Inferior parietal cortex (tissue), 1 donor: ENCODE measurements around the gene SUPT4H1.
"Not testable (repeated sequence)": the region's sequence is repeated elsewhere in the genome, so short reads cannot be mapped to it uniquely, and the experiment has no call there.

Experiments
- DNase-seq: peaks from one replicate; pipeline ENCODE4 v3.0.0-alpha.2; 2016; ENCODE audit errors: extremely low spot score

SUPT4H1 gene

DNA sequence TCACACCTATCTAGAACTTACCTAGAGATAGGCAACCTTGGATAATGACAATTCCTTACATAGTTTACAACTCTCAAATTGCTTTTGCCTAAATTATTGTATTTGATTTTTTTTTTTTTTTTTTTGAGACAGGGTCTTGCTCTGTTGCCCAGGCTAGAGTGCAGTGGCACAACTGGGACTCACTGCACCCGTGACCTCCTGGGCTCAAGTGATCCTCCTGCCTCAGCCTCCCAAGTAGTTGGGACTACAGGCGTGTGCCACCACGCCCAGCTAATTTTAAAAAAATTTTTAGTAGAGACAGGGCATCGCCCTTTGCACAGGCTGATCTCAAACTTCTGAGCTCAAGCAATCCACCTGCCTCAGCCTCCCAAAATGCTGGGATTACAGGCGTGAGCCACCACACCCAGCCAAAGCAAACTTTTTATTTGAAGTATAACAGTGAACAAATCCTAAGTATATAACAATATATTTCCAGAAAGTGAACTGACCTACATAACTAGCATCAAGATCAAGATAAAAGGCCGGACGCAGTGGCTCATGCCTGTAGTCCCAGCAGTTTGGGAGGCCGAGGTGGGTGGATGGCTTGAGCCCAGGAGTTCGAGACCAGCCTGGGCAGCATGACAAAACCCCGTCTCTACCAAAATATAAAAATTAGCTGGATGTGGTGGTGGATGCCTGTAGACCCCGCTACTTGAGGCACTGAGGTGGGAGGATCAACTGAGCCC, 10.7 kb downstream of the SUPT4H1 start:
- not testable (repeated sequence) for DNase-seq

- no peak for DNase-seq
Observed at GRCh38 chr17:58340405-58340876, 11.6 kb downstream of the SUPT4H1 start.

DNA sequence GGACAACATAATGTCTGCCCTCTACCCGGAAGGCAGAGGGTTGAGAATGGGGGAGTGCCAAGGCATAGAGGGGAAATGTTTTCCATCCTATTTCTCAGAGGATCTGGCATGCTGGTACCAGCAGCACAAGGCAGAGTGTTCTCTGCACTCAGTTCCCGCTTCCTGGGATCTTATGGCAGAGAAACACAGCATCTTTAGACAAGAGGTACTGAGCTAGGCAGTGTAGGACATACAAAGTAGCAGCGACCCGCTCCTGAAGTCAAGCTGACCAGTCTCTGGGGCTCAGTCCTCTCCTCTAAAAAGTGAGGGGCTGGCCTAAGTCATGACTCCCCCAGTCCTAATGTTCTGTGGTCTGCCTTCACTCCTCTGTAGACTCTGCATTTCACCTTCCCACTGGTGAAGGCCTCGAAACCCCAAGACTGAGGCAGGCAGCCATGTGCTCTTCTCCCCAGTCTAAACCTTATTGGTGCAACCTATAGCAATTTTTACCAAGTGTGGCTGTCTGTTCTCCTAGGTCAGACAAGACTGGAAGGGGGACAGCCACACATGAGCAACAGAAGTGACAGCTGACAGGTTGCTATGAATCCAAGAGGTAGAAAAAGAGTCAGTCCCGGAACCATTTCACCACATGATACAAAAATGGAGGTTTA, 12.1 kb downstream of the SUPT4H1 start:
- DNase-seq: no peak

DNA sequence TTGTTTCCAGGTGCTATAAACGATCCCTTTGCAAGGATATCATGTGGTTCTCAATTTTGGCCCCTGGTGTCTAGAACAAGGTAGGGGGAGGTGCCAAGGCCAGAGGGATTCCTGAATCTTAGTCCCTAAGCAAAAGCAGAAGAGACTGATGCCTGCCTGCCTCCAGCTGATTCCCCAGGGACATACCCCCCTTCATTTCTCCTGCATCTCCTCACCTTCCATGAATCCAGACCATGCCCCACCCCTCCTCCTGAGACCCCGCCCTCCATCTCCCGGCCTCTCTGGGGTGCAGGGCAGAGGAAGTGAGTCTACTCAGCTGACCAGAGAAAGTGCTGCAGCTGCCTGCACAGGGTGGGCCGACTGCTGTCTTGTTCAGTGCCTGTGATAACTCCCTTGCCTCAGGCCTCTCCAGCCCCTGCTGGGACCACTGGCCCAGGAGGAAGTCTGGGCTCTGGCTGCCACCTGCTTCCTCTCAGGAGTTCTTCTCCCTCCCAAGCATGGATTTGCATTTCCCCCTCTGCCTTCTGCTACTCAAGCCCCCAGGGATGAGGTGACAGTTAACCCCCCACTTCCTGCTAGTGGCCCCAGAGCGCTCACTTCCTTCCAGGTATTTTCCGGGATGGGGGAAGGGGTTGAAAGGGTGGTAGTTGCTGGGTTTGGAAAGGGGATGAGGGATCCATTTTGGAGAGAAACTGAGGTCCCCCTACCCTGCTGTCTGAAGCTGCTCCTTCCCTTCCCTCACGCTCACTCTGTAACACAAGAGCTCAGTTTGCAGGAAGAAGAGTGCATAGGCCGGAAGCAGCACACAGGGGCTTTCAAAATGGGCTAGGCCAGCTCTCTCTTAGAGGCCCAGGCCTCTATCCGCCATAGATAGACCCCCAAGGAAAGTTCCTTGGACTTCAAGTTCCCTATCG, 12.9 kb downstream of the SUPT4H1 start:
- DNase-seq: no peak

DNA sequence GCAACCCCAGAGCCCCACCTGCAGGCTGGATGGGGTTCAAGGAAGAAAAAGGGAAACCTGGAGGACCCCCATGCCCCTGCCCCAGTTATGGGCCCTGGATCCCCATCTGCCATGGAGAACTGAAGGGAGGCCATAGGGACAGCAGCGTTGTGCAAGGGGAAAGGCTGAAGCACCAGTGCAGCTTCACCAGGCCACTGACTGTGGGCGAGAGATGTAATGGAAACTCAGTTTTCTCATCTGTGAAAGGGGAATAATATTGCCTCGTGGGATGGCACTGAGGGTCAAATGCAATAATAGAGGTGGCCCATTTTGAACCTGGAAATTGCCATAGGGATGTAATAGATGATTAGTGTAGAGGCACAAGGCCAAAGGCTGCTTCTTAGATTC, 13.6 kb downstream of the SUPT4H1 start:
- no peak for DNase-seq

DNA sequence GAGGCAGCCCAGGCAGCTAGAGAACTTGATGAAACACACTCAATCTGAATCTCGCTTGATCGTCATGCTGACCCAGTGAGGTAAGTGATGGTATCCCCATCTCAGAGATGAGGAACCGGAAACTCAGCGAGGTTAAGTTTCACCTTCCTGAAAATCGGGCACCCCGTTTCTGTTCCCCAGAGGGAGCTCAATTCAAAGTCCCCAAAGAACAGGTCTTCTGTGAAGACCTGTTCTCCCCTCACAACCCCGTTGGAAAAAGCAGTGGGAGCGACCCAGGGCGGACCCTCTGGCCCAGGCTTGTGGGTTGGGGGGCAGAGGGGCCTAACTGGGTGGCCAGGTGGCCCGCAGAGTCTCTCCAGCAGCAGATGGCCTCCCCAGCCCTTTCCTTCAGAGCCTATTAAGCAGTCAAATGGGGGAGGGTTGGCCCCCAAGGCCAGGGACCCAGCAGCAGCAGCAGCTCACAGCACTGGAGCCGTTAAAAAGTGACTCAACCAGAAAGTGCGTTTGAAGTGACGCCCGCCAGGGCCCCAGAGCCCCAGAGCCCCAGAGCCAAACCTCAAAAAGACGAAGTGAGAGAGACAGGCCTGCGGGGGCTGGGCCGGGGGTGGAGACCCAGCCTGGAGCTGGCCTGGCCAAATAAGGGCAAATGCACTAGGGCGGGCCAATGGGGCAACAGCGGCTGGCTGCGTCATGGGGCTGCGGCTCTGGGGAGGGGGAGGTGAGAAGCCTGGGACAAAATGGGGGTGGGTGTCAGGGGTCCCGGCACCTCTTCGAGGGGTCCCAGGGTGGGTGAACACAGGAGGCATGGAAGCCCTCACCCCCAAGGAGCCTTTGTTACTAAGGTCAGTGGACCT, 14.2 kb downstream of the SUPT4H1 start:
- DNase-seq: no peak

- no peak for DNase-seq
Observed at GRCh38 chr17:58337210-58337599, 14.8 kb downstream of the SUPT4H1 start.

DNA sequence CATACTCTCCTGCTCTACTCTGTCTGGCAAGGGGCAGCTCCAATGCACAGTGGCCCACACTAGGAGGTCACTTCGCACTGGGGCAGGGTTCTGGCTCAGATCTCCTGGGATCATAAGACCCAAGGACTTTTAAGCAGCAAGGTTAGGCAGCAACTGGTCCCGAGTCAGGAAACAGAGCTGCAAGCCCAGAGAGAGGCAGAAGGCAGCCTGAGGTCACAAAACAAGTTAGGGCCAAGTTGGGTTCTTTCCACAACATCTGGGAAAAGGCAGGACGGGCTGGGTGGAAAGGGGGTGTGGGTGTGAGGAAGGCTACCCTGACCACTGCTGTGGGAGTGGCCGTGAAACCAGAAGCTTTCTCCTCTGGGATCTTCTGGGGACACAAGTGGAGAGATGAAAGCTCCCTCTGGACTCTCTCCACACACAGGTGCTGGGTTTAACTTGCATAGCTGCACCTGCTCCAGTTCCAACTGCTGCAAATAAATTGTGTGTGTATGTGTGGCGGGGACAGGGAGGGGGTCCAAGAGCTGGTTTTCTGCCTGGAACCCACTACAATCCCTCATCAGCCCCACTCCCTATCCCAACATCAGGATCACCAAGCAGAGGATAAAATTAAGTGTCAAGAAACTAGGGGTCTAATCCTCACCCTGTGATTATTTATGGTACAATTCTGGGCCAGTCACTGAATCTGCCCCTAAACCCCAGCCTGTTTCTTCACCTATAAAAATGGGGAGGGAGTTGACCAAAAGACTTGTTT, 15.4 kb downstream of the SUPT4H1 start:
- no peak for DNase-seq

- DNase-seq: no peak
Observed at GRCh38 chr17:58335779-58336455, 16.1 kb downstream of the SUPT4H1 start.

DNA sequence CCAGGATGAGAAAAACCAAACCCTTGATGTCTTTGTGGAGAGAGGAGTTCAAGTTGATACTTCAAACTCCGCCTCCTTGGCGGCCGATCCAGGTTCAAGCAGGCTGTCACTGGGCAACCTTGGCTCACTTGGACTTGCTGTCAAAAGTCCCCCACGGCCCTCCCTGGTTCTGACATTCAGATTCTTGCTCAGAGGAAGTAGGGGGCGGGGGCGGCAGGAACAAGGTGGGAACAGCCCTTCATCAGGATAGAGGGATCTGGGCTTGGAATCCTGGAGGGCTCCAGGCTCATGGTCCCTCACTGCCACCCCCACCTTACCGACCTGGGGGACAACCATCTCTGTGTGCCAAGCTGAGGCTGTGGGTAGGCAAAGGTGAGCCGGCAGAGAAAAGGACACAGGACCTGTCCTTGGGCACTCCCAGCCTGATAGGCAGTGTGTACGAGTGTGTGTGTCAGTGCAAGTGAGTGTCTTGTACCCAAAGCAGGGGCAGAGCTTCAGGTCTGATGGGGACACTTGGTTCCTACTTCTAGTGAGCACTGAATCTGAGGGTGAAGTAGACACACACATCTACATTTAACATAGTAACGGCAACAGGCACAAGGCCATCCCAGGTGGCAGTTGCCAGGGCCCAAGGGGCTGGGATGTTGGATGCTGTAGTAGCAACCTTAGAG, 16.8 kb downstream of the SUPT4H1 start:
- DNase-seq: no peak

- no peak for DNase-seq
Observed at GRCh38 chr17:58334661-58335060, 17.3 kb downstream of the SUPT4H1 start.

- no peak for DNase-seq
Observed at GRCh38 chr17:58334256-58334655, 17.7 kb downstream of the SUPT4H1 start.

DNA sequence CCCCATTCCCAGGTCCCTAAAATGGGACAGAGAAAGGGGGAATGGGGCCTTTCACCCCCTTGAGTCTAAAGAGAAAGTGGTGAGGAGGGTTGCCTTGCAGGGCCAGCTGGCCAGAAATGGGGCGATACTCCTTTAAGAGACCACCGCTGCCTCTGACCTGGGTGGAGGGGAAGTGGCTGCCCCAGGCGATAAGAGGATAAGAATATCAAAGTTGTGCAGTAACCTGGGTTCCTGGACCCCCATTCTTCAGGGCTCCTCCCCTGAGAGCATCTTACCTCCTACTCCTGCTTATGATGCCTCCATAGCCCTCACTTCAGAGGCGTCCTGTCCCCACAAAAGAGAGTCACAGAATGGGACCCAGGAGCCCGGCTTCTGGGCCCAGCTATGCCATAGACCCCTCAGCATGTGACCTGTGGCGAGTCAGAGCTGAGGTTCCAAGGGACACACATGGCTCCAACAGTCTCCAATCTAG, 18.2 kb downstream of the SUPT4H1 start:
- DNase-seq: no peak

DNA sequence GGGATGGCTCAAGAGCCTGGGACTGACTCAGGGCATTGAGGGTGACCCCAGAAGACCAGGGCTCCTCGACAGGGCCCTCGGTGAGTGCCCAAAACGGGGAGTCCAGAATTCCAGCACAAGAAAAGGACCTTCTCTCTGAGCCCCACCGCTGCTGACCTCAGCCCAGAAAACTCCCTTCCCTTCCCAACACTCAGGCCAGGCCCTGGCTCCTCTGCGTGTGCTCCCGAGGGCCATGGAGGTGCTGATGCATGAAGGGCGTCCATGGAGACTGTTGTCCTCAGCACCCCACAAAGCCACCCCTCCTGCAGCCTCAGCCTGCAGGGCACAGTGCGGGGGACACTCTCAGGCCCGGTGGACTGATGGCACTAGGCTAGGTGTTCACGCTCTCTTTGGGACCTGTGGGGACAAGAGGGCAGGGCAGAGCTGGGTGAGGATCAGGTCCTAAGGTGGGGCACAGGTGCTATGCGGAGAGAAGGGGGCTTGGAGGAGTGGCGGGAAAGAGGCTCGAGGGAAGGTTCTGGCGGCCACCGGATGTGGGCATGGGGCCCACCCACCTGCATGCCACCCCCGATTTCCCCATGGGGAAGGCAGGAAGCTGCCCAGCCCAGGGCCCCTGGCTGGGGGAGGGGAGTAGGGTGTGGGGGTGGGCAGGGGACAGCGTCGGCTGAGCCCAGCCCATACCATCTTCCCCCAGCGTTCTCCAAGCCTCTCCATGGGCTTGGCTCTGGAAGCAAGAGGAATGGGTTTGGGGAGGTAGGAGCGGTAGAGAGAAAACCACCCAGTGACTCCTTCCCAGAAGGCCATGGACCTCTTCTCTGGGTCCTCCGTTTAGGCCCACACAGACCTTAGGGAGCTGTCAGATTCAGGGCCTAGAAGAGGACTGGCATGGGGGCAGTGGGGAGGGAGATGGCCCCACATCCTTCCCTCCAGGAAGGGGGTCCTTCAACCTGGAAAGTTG, 18.9 kb downstream of the SUPT4H1 start:
- DNase-seq: no peak

- no peak for DNase-seq
Observed at GRCh38 chr17:58331815-58332777, 19.9 kb downstream of the SUPT4H1 start.

GRCh38 chr17:58330997-58331814, 20.8 kb downstream of the SUPT4H1 start:
- no peak for DNase-seq
